Measurements from ENCODE around the gene AKAP7. TPM values are rescaled to one million over a fixed set of nuclear protein-coding genes. Genes with fewer than 3 reads are reported as not detected.

Gene AKAP7
- total and polyA plus RNA-seq, 8 donors, result 20.5 to 82.0 (median 25.9) TPM

- no peak overlapping the region for H3K4me3 ChIP-seq
- no peak for TF ChIP-seq CTCF (IDR thresholded peaks at IDR 0.05)
- H3K27me3 ChIP-seq, result no peaks in the 10 kb centered on the region
- FAIRE-seq, result no peak
- DNase-seq, result no peak
- peak in 1 of 4 donors; percentile 42 for ATAC-seq
- H3K36me3 ChIP-seq, result no peaks in the 10 kb centered on the region
- intact Hi-C loops (cut with DNase I), result no loop called here
- no peaks in the 10 kb centered on the region for H3K4me1 ChIP-seq
- WGBS, 2 donors, result 36 to 41% methylated on average over 5 of the region's 5 CpGs
- no peak overlapping the region for H3K27ac ChIP-seq
- H3K9me3 ChIP-seq, result no peaks in the 10 kb centered on the region
Measured at GRCh38 chr6:131101911-131102680, 33.2 kb upstream of the AKAP7 start.

GRCh38 chr6:131103296-131103695, 32.0 kb upstream of the AKAP7 start:
- no peak overlapping the region for H3K27ac ChIP-seq
- no peaks in the 10 kb centered on the region for H3K27me3 ChIP-seq
- no peaks in the 10 kb centered on the region for H3K4me1 ChIP-seq
- whole genome bisulfite sequencing, 2 donors, result 74 to 83% methylated on average over 4 of the region's 4 CpGs
- no peaks in the 10 kb centered on the region for H3K36me3 ChIP-seq
- ATAC-seq (no peak), FAIRE-seq (no peak), DNase-seq (no peak)
- no peak for TF ChIP-seq CTCF (IDR thresholded peaks at IDR 0.05)
- H3K4me3 ChIP-seq, result no peak overlapping the region
- no peaks in the 10 kb centered on the region for H3K9me3 ChIP-seq
- intact Hi-C loops (cut with DNase I), result no loop called here

GRCh38 chr6:131103901-131104300, 31.4 kb upstream of the AKAP7 start:
- no peak overlapping the region for H3K4me3 ChIP-seq
- H3K4me1 ChIP-seq, result no peaks in the 10 kb centered on the region
- ATAC-seq (no peak), DNase-seq (no peak), FAIRE-seq (no peak)
- 93 to 97% methylated on average over 1 of the region's 1 CpG for WGBS, 2 donors
- no peaks in the 10 kb centered on the region for H3K9me3 ChIP-seq
- no peaks in the 10 kb centered on the region for H3K36me3 ChIP-seq
- TF ChIP-seq CTCF (IDR thresholded peaks at IDR 0.05), result no peak
- H3K27ac ChIP-seq, result no peak overlapping the region
- H3K27me3 ChIP-seq, result no peaks in the 10 kb centered on the region
- intact Hi-C loops (cut with DNase I), result no loop called here

GRCh38 chr6:131107151-131107550, 28.1 kb upstream of the AKAP7 start:
- ATAC-seq, result peak in 3 of 4 donors; percentile 51 to 72 (median 54)
- no peak for TF ChIP-seq CTCF (IDR thresholded peaks at IDR 0.05)
- Histone ChIP-seq H3K36me3 (no peaks in the 10 kb centered on the region), H3K4me3 (no peak overlapping the region), H3K4me1 (no peaks in the 10 kb centered on the region), H3K27ac (no peak overlapping the region), H3K27me3 (no peaks in the 10 kb centered on the region), H3K9me3 (no peaks in the 10 kb centered on the region)
- 50 to 53% methylated on average over 1 of the region's 1 CpG for WGBS, 2 donors
- no peak for FAIRE-seq
- intact Hi-C loops (cut with DNase I), result no loop called here
- DNase-seq, result no peak

- Histone ChIP-seq H3K27ac (no peak overlapping the region), H3K4me3 (no peak overlapping the region), H3K27me3 (no peaks in the 10 kb centered on the region), H3K9me3 (no peaks in the 10 kb centered on the region), H3K4me1 (no peaks in the 10 kb centered on the region), H3K36me3 (no peaks in the 10 kb centered on the region)
- no peak for DNase-seq
- ATAC-seq, result no peak
- FAIRE-seq, result no peak
- intact Hi-C loops (cut with DNase I), result loop anchor here in 2 of 3 donors (5.0 to 10.0 kb wide), 2 partner anchors 225 to 237 kb away; no protein-coding TSS in a partner anchor
- WGBS, 2 donors, result 38 to 48% methylated on average over 1 of the region's 1 CpG
- no peak for TF ChIP-seq CTCF (IDR thresholded peaks at IDR 0.05)
Measured at GRCh38 chr6:131112249-131112648, 23.0 kb upstream of the AKAP7 start.
